HG02642 (cell line): ENCODE measurements around the gene MPRIP.

Source experiments
- ATAC-seq: cut with Tn5 transposase; IDR thresholded peaks from one replicate; pipeline ENCODE4 v1.9.1; 2021; ENCODE audit warnings: mild to moderate bottlenecking; ENCODE audit not compliant: unreplicated experiment, poor library complexity

Gene MPRIP

GRCh38 chr17:17062866-17063265, 20.6 kb downstream of the MPRIP start:
- ATAC-seq: no peak

DNA sequence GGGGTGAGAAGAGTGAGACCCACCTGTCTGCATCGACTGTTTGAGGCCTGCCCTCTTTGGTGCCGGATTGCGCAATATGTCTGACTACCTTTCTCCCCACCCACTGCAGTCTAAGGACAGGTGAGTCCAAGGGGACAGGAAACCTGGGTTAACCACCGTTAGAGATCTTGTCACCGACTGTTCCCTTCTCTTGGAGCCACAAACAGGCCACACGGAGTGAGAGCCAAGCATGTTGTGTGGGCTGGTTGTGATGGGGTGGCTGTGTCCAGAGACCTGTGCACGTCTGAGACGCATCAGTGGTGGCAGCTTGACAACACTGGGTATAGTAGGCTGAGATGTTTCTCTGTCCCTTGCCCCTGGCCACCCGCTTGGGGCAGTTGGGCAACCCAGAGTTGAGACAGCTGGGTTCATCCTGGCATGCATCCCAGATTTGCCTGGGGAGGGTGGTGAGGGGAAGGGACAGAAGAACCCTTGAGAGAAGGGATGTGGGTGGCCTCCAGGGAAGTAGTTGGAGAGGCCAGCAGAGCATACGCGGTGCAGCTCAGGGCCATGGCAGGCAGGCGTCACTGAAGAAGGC, 21.4 kb downstream of the MPRIP start:
- ATAC-seq: no peak

GRCh38 chr17:17064322-17064721, 22.1 kb downstream of the MPRIP start:
- no peak for ATAC-seq

DNA sequence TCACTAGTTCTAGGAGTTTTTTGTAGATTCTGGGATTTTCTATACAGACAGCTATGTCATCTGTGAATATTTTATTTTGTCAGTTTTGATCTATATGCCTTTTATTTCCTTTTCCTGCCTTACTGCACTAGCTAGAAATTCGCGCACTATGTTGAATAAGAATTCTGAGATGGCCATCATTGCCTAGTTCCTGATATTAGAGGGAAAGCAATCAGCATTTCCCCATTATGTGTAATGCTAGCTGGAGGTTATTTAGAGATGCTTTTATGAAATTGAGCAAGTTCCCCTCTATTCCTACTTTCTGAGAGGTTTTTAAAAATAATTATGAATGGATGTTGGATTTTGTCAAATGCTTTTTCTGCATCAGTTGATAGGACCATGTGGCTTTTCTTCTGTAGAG, 23.8 kb downstream of the MPRIP start:
- no peak for ATAC-seq

- no peak for ATAC-seq
These were observed 25.0 kb downstream of the MPRIP start for GRCh38 chr17:17067257-17067656.

DNA sequence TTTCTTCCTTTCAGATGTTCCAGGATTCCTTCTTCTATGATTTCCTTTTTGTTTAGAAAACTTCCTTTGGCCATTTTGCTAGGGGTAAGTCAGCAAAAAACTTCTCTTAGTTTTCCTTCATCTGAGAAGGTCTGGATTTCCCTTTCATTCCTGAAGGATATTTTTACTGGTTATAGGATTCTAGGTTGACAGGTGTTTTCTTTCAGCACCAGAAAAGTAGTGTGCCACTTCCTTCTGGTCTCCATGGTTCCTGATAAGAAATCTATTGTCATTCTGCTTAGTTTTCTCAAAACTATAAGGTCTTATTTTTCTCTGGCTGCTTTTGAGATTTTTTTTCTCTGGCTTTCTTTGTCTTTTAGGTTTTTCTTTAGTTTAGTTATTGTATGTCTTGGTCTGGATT, 27.6 kb downstream of the MPRIP start:
- ATAC-seq: no peak

GRCh38 chr17:17070931-17071330, 28.7 kb downstream of the MPRIP start:
- no peak for ATAC-seq

DNA sequence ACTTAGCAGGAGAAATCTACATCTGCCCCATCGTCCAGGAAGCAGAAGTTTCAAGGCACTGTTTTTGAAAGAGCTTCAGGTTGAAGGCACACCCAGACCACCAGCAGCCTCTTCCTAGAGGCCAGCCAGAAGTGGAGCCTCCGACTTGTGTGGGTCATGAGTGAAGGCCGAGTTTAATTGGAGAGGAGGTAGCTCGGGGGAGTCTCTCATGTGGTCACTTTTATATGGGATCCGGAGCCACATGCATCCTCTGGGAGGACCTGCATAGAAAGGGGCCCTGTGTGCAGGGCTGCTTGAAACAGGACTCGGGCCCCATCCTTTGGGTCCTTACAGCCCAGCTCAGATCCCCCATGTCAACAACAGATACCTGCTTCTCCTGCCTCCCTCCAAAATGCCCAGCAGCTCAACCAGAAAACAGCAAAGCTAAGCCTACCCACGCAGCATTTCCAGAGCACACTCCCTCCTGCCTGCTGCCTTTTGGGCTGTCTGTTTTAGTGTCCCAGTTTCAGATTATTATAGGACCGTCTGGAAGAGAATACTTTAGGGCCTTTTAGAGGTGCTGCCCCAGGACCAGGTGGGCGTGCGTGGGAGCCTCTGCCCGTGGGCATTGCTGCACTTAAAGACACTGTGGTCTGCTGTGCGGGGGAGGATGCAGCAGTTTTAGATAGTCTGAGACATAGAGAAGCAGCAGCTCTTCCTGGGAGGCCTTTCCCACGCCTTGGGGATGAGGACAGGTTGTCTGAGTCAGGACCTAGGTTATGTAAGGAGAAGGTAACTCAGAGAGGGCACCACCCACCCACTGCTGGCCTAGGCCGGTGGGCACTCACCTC, 29.5 kb downstream of the MPRIP start:
- ATAC-seq: no peak

DNA sequence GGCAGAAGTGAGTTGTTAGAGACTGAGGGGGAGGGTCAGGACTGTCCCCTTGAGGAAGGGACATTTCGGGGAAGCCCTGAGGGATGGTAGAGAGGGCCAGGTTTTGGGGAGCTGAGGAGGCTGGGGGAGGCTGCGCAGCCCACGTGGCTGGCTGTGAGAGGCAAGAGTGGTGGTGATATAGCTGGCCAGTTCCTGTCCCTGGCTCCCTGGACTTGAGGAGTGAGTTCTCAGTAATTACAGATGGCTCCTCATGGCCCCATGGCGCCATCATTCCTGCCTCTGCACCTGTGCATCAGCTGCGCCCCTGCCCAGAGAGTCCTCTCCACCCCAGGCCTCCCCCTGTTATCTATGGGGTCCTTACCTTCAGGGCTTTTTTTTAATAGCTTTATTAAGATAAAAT, 30.3 kb downstream of the MPRIP start:
- ATAC-seq: no peak

- ATAC-seq: no peak
These were observed 30.8 kb downstream of the MPRIP start for GRCh38 chr17:17073030-17073564.

DNA sequence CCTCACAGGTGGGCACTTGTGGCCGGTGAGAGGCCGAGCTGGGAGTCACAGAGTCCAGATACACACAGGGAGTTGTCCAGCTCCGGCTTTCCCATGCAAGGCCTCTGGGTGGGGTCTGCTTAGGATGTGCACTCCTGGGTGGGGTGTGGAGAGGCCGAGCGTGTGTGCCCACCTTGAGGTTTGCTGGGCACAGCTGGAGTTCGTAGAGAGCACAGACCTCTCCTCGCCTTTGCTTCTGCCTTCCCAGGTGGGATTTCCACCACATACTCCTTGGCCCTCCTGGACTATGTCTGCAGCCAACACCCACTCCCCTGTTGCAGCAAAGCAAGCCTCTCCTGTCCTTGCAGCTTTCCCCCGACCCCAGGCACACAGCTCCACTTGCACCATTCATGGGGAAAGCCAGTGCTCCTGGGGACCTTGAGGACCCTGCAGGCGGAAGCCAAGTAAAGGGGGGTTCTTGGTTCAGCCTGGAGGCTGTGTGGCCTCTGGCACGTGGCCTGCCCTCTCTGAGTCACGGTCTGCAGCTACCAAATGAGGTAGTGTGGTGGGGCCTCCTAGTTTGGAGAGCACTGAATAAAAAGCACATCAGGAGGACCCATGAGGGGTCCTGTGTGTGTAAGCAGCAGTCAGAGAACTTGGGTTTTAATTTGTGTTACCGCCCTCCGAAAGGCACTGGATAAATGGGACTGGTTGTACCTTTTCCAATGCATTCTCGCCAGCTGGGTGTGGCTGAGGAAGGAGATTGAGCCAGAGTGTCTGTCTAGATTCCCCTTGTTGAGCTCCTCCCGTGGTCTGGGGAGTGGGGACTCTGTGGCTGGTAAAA, 31.5 kb downstream of the MPRIP start:
- ATAC-seq: no peak

- ATAC-seq: no peak
These were observed 33.0 kb downstream of the MPRIP start for GRCh38 chr17:17075125-17075781.

- ATAC-seq: no peak
These were observed 33.8 kb downstream of the MPRIP start for GRCh38 chr17:17076066-17076465.

GRCh38 chr17:17077101-17077500, 34.8 kb downstream of the MPRIP start:
- ATAC-seq: no peak

DNA sequence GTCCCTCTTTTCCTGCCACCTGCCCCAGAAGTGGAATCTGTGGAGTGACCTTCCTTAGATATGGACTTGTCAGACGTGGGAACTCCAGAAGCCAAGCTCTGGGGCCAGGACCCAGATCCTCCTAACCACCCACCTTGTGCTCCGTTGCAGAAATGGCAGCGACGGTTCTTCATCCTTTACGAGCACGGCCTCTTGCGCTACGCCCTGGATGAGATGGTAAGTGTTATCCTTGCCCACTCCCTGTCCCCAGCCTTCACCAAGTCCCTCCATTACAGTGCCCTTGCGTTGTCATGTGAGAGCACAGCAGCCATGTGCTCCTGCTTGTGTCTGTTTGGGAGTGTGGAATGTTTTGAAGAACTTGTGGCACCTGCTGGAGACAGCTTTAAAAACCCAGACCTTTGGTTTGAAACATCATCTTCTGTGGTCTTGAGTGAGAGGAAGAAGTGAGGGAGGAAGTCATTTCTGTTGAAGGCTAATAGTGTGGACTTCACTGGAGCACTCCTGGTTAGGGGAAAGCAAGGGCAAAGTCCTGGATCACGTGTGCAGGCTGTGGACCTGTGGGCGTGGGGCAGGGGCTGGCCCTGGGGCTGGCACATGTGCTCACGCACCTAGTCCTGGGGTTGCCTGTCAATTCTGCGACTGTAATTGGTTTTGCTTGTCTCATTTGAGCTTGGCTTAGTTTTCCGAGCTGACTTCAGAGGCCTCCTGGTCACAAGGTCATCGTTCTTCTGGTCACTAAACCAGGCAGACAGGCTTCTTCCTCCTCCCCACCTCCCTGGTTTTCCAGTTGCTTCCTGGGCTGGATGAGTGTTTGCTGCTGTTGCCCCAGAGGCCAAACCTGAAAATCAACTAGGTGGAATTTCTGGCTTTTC, 35.8 kb downstream of the MPRIP start:
- no peak for ATAC-seq

GRCh38 chr17:17078832-17079231, 36.6 kb downstream of the MPRIP start:
- ATAC-seq: no peak

- ATAC-seq: no peak
These were observed 37.1 kb downstream of the MPRIP start for GRCh38 chr17:17079336-17079735.

DNA sequence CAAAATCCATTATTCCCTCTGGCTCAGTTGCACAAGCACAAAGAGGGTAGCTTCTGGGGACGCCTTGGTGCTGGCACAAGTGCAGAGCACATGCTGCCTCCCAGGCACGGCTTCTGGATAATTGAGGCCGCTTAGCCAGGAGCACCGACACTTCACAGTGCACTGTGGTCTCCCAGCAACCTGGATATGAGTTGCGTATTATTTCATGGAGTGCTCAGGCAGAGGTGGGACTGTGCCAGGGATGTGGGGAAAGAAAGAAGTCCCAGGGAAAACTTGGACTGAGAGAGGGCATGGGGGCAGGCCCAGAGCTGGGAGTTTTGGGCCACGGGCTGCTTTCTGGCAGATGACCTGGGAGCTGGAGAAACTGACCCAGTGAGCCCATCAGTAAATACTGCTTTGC, 37.5 kb downstream of the MPRIP start:
- ATAC-seq: no peak

- no peak for ATAC-seq
These were observed 37.9 kb downstream of the MPRIP start for GRCh38 chr17:17080181-17080631.
